CD14-positive monocyte (primary cell): ENCODE measurements around the gene DCD. TPM values are rescaled to one million over a fixed set of nuclear protein-coding genes. Genes with fewer than 3 reads are reported as not detected.

Source experiments
- DNase-seq, 3 donors: peaks; one replicate each; pipeline ENCODE4 v3.0.0-alpha.2; 2011 to 2022
- H2AFZ ChIP-seq: 2 replicates; pipeline ENCODE4 v1.6.0; 2012; ENCODE audit warnings: mild to moderate bottlenecking, low read depth, low read length, inconsistent platforms; ENCODE audit not compliant: insufficient read depth, poor library complexity, severe bottlenecking
- H3K27ac ChIP-seq, 2 donors: 1 replicate in 1 of 2; 2 replicates in 1 of 2; pipeline ENCODE4 v1.5.1; 2012 to 2013; ENCODE audit warnings: low read length in 2 of 2, control low read depth in 1 of 2, inconsistent platforms in 1 of 2, low read depth in 1 of 2, mild to moderate bottlenecking in 1 of 2
- H3K27me3 ChIP-seq, 2 donors: one replicate each; pipeline versions ENCODE4 v1.6.0 to v1.6.1; 2011 to 2013; ENCODE audit warnings: low read length in 2 of 2; ENCODE audit not compliant: control insufficient read depth in 2 of 2, insufficient read depth in 2 of 2
- H3K36me3 ChIP-seq, 2 donors: replicated peaks in 1 of 2; 1 replicate in 1 of 2; 2 replicates in 1 of 2; pipeline versions ENCODE4 v1.5.1 to v1.6.1; 2012 to 2013; ENCODE audit warnings: low read length in 2 of 2, control low read depth in 1 of 2, inconsistent platforms in 1 of 2, mild to moderate bottlenecking in 1 of 2; ENCODE audit not compliant: insufficient read depth in 2 of 2, control insufficient read depth in 1 of 2
- H3K4me1 ChIP-seq, 2 donors: 1 replicate in 1 of 2; 2 replicates in 1 of 2; pipeline versions ENCODE4 v1.5.1 to v1.6.1; 2012 to 2013; ENCODE audit warnings: low read length in 2 of 2, control low read depth in 1 of 2, inconsistent platforms in 1 of 2, mild to moderate bottlenecking in 1 of 2, moderate library complexity in 1 of 2; ENCODE audit not compliant: insufficient read depth in 2 of 2, control insufficient read depth in 1 of 2
- H3K4me2 ChIP-seq: replicated peaks from 2 replicates; pipeline ENCODE3; 2012; ENCODE audit warnings: low read length, moderate library complexity, mild to moderate bottlenecking; ENCODE audit not compliant: poor library complexity, severe bottlenecking; ENCODE audit errors: extremely low read depth
- H3K4me3 ChIP-seq, 3 experiments: fragments of 200-600 bp in 1 of 3; sonication (generic) in 1 of 3; replicated peaks in 1 of 3; 1 replicate in 2 of 3; 2 replicates in 1 of 3; pipeline ENCODE4 v1.5.1; 2011 to 2013; ENCODE audit warnings: low read length in 3 of 3, mild to moderate bottlenecking in 3 of 3, control low read depth in 2 of 3, low read depth in 2 of 3, inconsistent platforms in 1 of 3, moderate library complexity in 1 of 3
- H3K79me2 ChIP-seq: 2 replicates; pipeline ENCODE4 v1.6.0; 2012; ENCODE audit warnings: mild to moderate bottlenecking, control low read depth, inconsistent platforms, low read length, moderate library complexity; ENCODE audit not compliant: insufficient read depth
- H3K9ac ChIP-seq: 2 replicates; pipeline ENCODE4 v1.6.0; 2017; ENCODE audit warnings: low read length, mild to moderate bottlenecking; ENCODE audit not compliant: insufficient read depth, poor library complexity, severe bottlenecking
- H3K9me3 ChIP-seq, 2 donors: replicated peaks in 1 of 2; 1 replicate in 1 of 2; 2 replicates in 1 of 2; pipeline versions ENCODE4 v1.5.1 to v1.6.1; 2012 to 2013; ENCODE audit warnings: low read length in 2 of 2, control low read depth in 1 of 2; ENCODE audit not compliant: control insufficient read depth in 1 of 2, insufficient read depth in 1 of 2
- H4K20me1 ChIP-seq: 2 replicates; pipeline ENCODE4 v1.6.0; 2012; ENCODE audit warnings: mild to moderate bottlenecking, low read length, control low read depth, moderate library complexity; ENCODE audit not compliant: insufficient read depth
- H3K27ac Mint-ChIP-seq, 7 donors: one replicate each; pipeline ENCODE4 v1.8.0; 2020; ENCODE audit warnings: mild to moderate bottlenecking in 7 of 7, mixed read lengths in 7 of 7, moderate library complexity in 6 of 7, inconsistent platforms in 2 of 7
- H3K27me3 Mint-ChIP-seq, 3 donors: one replicate each; pipeline ENCODE4 v1.8.0; 2021 to 2022; ENCODE audit warnings: low read depth in 3 of 3, mild to moderate bottlenecking in 3 of 3, mixed read lengths in 3 of 3, moderate library complexity in 3 of 3, inconsistent platforms in 1 of 3
- H3K36me3 Mint-ChIP-seq, 2 donors: one replicate each; pipeline ENCODE4 v1.8.0; 2020; ENCODE audit warnings: mixed read lengths in 2 of 2, inconsistent platforms in 1 of 2, mild to moderate bottlenecking in 1 of 2
- H3K4me1 Mint-ChIP-seq: one replicate; pipeline ENCODE4 v1.8.0; 2020; ENCODE audit warnings: mild to moderate bottlenecking, mixed read lengths
- H3K4me3 Mint-ChIP-seq, 2 donors: one replicate each; pipeline ENCODE4 v1.8.0; 2020; ENCODE audit warnings: mild to moderate bottlenecking in 2 of 2, mixed read lengths in 2 of 2, moderate library complexity in 1 of 2
- H3K9me3 Mint-ChIP-seq, 7 donors: one replicate each; pipeline ENCODE4 v1.8.0; 2020 to 2022; ENCODE audit warnings: mixed read lengths in 7 of 7, mild to moderate bottlenecking in 6 of 7, moderate library complexity in 6 of 7, inconsistent platforms in 2 of 7
- CTCF ChIP-seq: fragments of 200-600 bp; IDR thresholded peaks from one replicate; pipeline ENCODE4 v1.8.0; 2022; ENCODE audit warnings: antibody characterized with exemption, mild to moderate bottlenecking
- WGBS: methylation state at CpG from one replicate; pipeline ENCODE4 v1.1.5; 2013; ENCODE audit warnings: missing lambda C conversion rate; ENCODE audit not compliant: insufficient coverage; 5-methylcytosine and 5-hydroxymethylcytosine counted together
- intact Hi-C, 2 donors: fragments of 100-400 bp; cut with micrococcal nuclease; formaldehyde crosslinking; loops; one replicate each; pipeline versions ENCODE4 v1.15.0 to v1.15.1; 2023
- polyA plus RNA-seq, 3 donors: library from polyadenylated mRNA; depleted of rRNA in 1 of 3; unstranded in 2 of 3; stranded (reverse) in 1 of 3; fragments of 300-500 nt in 2 of 3; fragments of >200 nt in 1 of 3; fragmentation: Illumina TruSeq in 2 of 3; gene quantifications; 1 replicate in 2 of 3; 2 replicates in 1 of 3; pipeline ENCODE4 v1.2.3, GENCODE V29; 2012 to 2021

Gene DCD
- polyA plus RNA-seq, 3 donors: not detected

- Histone ChIP-seq H3K4me2 (no peak overlapping the region), H3K4me3 (no peak overlapping the region), H3K79me2 (no peaks in the 10 kb centered on the region), H3K27me3 (peaks cover 5 to 10% of the 10 kb centered on the region in 2 donors), H4K20me1 (no peaks in the 10 kb centered on the region), H3K9ac (no peak overlapping the region), H3K27ac (no peak overlapping the region), H2AFZ (no peak overlapping the region), H3K4me1 (no peaks in the 10 kb centered on the region), H3K9me3 (no peaks in the 10 kb centered on the region), H3K36me3 (no peaks in the 10 kb centered on the region)
- no peak for TF ChIP-seq CTCF
- no CpG with 5 or more reads among the region's 1 CpG for WGBS
- no peaks in the 10 kb centered on the region for H3K4me1 Mint-ChIP-seq
- no peak for DNase-seq
- no peaks in the 10 kb centered on the region for H3K36me3 Mint-ChIP-seq
- H3K9me3 Mint-ChIP-seq: peaks cover 0 to 3% (median 1%) of the 10 kb centered on the region in 7 donors
- H3K27me3 Mint-ChIP-seq: peaks cover 15 to 32% (median 28%) of the 10 kb centered on the region in 3 donors
- intact Hi-C loops: no loop called here
- H3K4me3 Mint-ChIP-seq: no peak overlapping the region
- H3K27ac Mint-ChIP-seq: no peak overlapping the region
Measured at GRCh38 chr12:54682674-54683073, 34.5 kb upstream of the DCD start.

GRCh38 chr12:54680374-54680773, 32.2 kb upstream of the DCD start:
- H3K9me3 Mint-ChIP-seq: peaks cover 0 to 1% (median 0%) of the 10 kb centered on the region in 7 donors

More at GRCh38 chr12:54680374-54680773, 32.2 kb upstream of the DCD start:
- H3K79me2 ChIP-seq: no peaks in the 10 kb centered on the region
- no peaks in the 10 kb centered on the region for H4K20me1 ChIP-seq
- intact Hi-C loops: no loop called here
- DNase-seq: peak in 2 of 3 donors; percentile 3 to 17
- H3K4me3 ChIP-seq: no peak overlapping the region
- H3K36me3 ChIP-seq: no peaks in the 10 kb centered on the region
- Mint-ChIP-seq H3K4me3 (no peak overlapping the region), H3K4me1 (no peaks in the 10 kb centered on the region), H3K27me3 (peaks cover 15 to 29% (median 28%) of the 10 kb centered on the region in 3 donors), H3K27ac (no peak overlapping the region), H3K36me3 (no peaks in the 10 kb centered on the region)
- WGBS: 74% methylated on average over 3 of the region's 3 CpGs
- no peak overlapping the region for H3K9ac ChIP-seq
- peak; percentile 84 for TF ChIP-seq CTCF
- H3K4me2 ChIP-seq: no peak overlapping the region
- H3K9me3 ChIP-seq: no peaks in the 10 kb centered on the region
- H3K27me3 ChIP-seq: peaks cover 5 to 12% of the 10 kb centered on the region in 2 donors
- no peak overlapping the region for H3K27ac ChIP-seq
- H2AFZ ChIP-seq: no peak overlapping the region
- no peaks in the 10 kb centered on the region for H3K4me1 ChIP-seq
